Keratinocyte (primary cell): ENCODE data around the gene CPNE1. TPM values are rescaled to one million over a fixed set of nuclear protein-coding genes. Genes with fewer than 3 reads are reported as not detected.

Experiments used
- DNase-seq: peaks from one replicate; pipeline ENCODE4 v3.0.0-alpha.2; 2011; ENCODE audit warnings: low read depth, missing footprints, low spot score
- FAIRE-seq: peaks from 2 replicates; lab custom pipeline; 2011; peaks lifted over from hg19 to GRCh38; lab: Jason Lieb, UNC
- H2AFZ ChIP-seq: 2 replicates; pipeline ENCODE4 v1.6.0; 2012; ENCODE audit warnings: low read length, control low read depth, inconsistent platforms; ENCODE audit not compliant: control insufficient read depth
- H3K27ac ChIP-seq: 2 replicates; pipeline ENCODE4 v1.5.1; 2011; ENCODE audit warnings: low read length; ENCODE audit not compliant: control insufficient read depth, insufficient read depth
- H3K27me3 ChIP-seq: 3 replicates; pipeline ENCODE4 v1.6.0; 2011; ENCODE audit warnings: low read length; ENCODE audit not compliant: control insufficient read depth, insufficient read depth; ENCODE audit errors: extremely low read depth
- H3K36me3 ChIP-seq, 2 experiments: 2 replicates in 1 of 2; 3 replicates in 1 of 2; pipeline ENCODE4 v1.5.1; 2011; ENCODE audit warnings: low read length in 2 of 2, mild to moderate bottlenecking in 1 of 2; ENCODE audit not compliant: control insufficient read depth in 2 of 2, insufficient read depth in 2 of 2; ENCODE audit errors: extremely low read depth in 1 of 2
- H3K4me1 ChIP-seq: 3 replicates; pipeline ENCODE4 v1.5.1; 2011; ENCODE audit warnings: low read length; ENCODE audit not compliant: control insufficient read depth, insufficient read depth; ENCODE audit errors: extremely low read depth
- H3K4me2 ChIP-seq: 3 replicates; pipeline ENCODE4 v1.6.0; 2011; ENCODE audit warnings: low read depth, low read length; ENCODE audit not compliant: control insufficient read depth, insufficient read depth; ENCODE audit errors: extremely low read depth
- H3K4me3 ChIP-seq, 3 experiments: fragments of 200-600 bp in 1 of 3; sonication (generic) in 1 of 3; 2 replicates in 2 of 3; 3 replicates in 1 of 3; pipeline ENCODE4 v1.5.1; 2011 to 2016; ENCODE audit warnings: low read length in 3 of 3, mild to moderate bottlenecking in 3 of 3, control low read depth in 2 of 3, inconsistent platforms in 1 of 3, low read depth in 1 of 3, mixed read lengths in 1 of 3, mixed run types in 1 of 3, moderate library complexity in 1 of 3; ENCODE audit not compliant: control insufficient read depth in 2 of 3, insufficient read depth in 2 of 3; ENCODE audit errors: extremely low read depth in 1 of 3
- H3K79me2 ChIP-seq: 2 replicates; pipeline ENCODE4 v1.6.0; 2012; ENCODE audit warnings: low read length; ENCODE audit not compliant: control insufficient read depth, insufficient read depth
- H3K9ac ChIP-seq: 3 replicates; pipeline ENCODE4 v1.6.0; 2011; ENCODE audit warnings: low read length; ENCODE audit not compliant: control insufficient read depth, insufficient read depth; ENCODE audit errors: extremely low read depth
- H3K9me1 ChIP-seq: 3 replicates; pipeline ENCODE4 v1.6.0; 2011; ENCODE audit warnings: low read length; ENCODE audit not compliant: control insufficient read depth, insufficient read depth; ENCODE audit errors: extremely low read depth
- H3K9me3 ChIP-seq: 2 replicates; pipeline ENCODE4 v1.5.1; 2012; ENCODE audit warnings: low read depth, low read length; ENCODE audit not compliant: control insufficient read depth
- H4K20me1 ChIP-seq: 3 replicates; pipeline ENCODE4 v1.6.0; 2011; ENCODE audit warnings: low read length; ENCODE audit not compliant: control insufficient read depth, insufficient read depth; ENCODE audit errors: extremely low read depth
- CTCF ChIP-seq, 3 experiments: IDR thresholded peaks in 1 of 3; conservative IDR thresholded peaks in 1 of 3; optimal IDR thresholded peaks in 1 of 3; 2 replicates in 2 of 3; 3 replicates in 1 of 3; pipeline versions ENCODE3 to v1.5.1; 2011; ENCODE audit warnings: low read length in 3 of 3, mild to moderate bottlenecking in 3 of 3, moderate library complexity in 2 of 3, control low read depth in 1 of 3, inconsistent platforms in 1 of 3; ENCODE audit not compliant: insufficient read depth in 2 of 3; ENCODE audit errors: extremely low read depth in 1 of 3
- EZH2 ChIP-seq: IDR thresholded peaks from one replicate; pipeline ENCODE4 v1.6.1; 2012; ENCODE audit warnings: inconsistent platforms, mild to moderate bottlenecking, low read length, moderate library complexity
- dilution Hi-C: fragments of 300-500 bp; cut with MboI; formaldehyde crosslinking; loops from one replicate; pipeline ENCODE4 v1.7.0; 2020; ENCODE audit warnings: low sequenced_read_pairs; ENCODE audit not compliant: extremely low pct_ligation_motif_present
- polyA plus RNA-seq, 5 experiments: library from polyadenylated mRNA; depleted of rRNA in 3 of 5; stranded (reverse) in 3 of 5; stranded (forward) in 1 of 5; unstranded in 1 of 5; fragments of >200 nt; gene quantifications; 1 replicate in 1 of 5; 2 replicates in 3 of 5; 3 replicates in 1 of 5; pipeline versions ENCODE4 v1.2.1 to v1.2.3, GENCODE V29; 2011 to 2012; ENCODE audit warnings: missing spikeins in 2 of 5, low read depth in 1 of 5, low replicate concordance in 1 of 5

The CPNE1 gene
- polyA plus RNA-seq, 1 donor (not counting 4 experiments of a cell fraction or from before 2014, with no cell fraction given): 111 TPM

GRCh38 chr20:35595456-35595855, 69.2 kb downstream of the CPNE1 start:
- Histone ChIP-seq H3K9me1 (no peaks in the 10 kb centered on the region), H3K27ac (no peak overlapping the region), H3K4me2 (no peak overlapping the region), H3K4me1 (peaks cover 9% of the 10 kb centered on the region), H3K4me3 (no peak overlapping the region), H3K27me3 (peaks cover 32% of the 10 kb centered on the region), H4K20me1 (no peaks in the 10 kb centered on the region), H2AFZ (no peak overlapping the region), H3K79me2 (no peaks in the 10 kb centered on the region), H3K36me3 (no peaks in the 10 kb centered on the region), H3K9ac (no peak overlapping the region), H3K9me3 (no peaks in the 10 kb centered on the region)
- DNase-seq (no peak), FAIRE-seq (no peak)
- TF ChIP-seq EZH2: no peak
- TF ChIP-seq CTCF (optimal IDR thresholded peaks at IDR 0.05 in 1 of 3, IDR thresholded peaks at IDR 0.05 in 1 of 3, conservative IDR thresholded peaks at IDR 0.05 in 1 of 3; ENCODE audit: extremely low read depth in 1 of 3, insufficient read depth in 2 of 3, low read length in 3 of 3): no peak
- dilution Hi-C loops: no loop called here

GRCh38 chr20:35592339-35592974, 72.2 kb downstream of the CPNE1 start:
- Histone ChIP-seq H3K27ac (no peak overlapping the region), H3K36me3 (no peaks in the 10 kb centered on the region), H4K20me1 (no peaks in the 10 kb centered on the region), H3K27me3 (peaks cover 8% of the 10 kb centered on the region), H3K9ac (no peak overlapping the region), H2AFZ (no peak overlapping the region), H3K4me1 (peaks cover 9% of the 10 kb centered on the region), H3K9me3 (no peaks in the 10 kb centered on the region), H3K4me2 (no peak overlapping the region), H3K9me1 (no peaks in the 10 kb centered on the region), H3K4me3 (no peak overlapping the region), H3K79me2 (no peaks in the 10 kb centered on the region)
- DNase-seq (no peak), FAIRE-seq (no peak)
- dilution Hi-C loops: no loop called here
- no peak for TF ChIP-seq CTCF (optimal IDR thresholded peaks at IDR 0.05 in 1 of 3, IDR thresholded peaks at IDR 0.05 in 1 of 3, conservative IDR thresholded peaks at IDR 0.05 in 1 of 3; ENCODE audit: extremely low read depth in 1 of 3, insufficient read depth in 2 of 3, low read length in 3 of 3)
